ENCODE results near the gene NET1.

NET1 gene

DNA sequence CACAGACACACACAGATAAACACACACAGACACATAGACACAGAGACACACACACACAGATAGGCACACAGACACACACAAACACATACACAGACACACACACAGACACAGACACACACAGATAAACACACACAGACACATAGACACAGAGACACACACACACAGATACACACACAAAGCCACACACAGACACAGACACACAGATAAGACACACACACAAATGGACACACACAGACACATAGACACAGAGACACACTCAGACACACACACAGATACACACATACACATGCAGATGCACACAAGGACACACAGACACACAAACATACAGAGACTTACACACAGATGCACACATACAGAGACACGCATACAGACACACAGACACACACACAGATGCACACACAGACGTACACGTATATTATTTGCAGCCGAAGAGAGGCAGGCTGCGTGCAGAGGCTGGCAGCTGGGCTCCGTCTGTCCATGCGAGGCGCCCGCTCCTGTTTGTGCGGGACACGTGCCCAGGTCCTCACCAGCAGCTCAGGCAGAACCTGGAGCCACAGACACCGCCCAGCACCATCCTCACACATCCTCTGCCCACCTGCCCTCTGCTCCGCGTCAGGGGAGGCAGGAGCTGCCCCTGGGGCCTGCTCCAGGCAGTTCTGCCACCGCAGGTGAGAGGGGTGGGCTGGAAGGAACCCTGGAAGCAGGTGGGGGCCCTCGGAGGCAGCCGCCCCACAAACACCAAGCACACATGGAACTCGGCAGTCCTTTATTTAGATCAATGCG is 85.8 kb downstream of the NET1 start:
- no peak for DNase-seq (ENCODE audit: low read depth in 1 of 2, low spot score in 1 of 2)

DNA sequence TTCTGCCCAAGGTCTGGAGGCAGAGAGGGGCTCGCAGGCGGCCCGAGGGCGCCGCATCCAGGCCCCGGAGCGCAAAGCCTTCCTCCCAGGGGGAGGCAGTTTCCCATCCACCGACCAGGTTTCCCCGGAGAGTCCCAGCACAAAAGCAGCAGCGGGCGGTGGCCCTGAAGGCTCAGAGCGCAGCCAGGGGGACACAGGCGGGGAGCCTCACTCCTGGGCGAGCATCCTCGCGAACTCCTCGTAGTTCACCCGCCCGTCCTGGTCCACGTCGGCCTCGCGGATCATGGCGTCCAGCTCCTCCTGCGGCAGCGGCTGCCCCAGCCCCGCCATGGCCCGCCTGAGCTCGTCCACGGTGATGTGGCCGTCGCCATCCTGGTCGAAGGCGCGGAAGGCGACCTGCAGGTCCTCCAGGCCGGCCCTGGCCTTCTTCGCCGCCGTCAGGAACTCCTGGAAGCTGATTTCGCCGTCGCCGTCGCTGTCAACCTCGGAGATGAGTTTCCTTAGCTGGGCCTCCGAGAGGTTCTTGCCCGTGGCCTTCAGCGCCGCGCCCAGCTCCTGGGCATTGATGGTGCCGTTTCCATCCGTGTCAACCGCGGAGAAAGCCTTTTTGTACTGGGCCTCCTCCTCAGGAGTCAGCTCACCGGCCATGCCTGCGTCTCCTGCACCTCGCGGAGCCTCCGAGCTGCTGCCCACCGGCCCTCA is 86.6 kb downstream of the NET1 start:
- DNase-seq (ENCODE audit: low read depth in 1 of 2, low spot score in 1 of 2) = no peak

DNA sequence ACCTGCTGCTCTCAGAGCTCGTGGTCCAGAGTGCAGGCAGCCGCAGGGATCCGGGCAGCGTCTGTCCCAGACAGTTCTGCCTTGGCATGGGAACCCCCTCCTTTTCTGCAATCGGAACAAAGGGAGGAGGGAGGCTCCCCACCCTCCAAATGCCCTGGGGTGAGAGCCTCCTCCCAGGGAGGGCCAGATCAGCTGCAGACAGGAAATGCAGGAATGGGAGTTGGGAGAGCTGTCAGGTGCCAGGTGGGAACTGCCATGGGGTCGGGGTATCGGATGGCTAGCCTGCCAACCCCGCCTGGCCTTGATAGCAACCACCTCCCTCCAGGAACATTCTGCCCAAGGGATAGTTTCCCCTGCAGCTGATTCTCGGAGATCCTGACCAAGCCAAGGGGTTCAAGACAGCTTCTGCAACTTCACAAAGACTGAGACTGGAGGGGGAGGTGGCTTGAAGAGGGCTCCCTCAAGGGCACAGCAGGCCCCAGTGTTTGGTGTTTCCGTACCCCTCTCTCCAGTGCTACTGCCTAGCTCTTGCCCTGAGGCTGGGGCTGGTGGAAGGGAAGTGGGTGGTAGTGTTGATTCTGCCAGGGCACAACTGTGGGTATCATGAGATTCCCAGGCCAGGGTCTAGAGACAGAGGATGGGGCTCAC is 87.3 kb downstream of the NET1 start, which contains the start of gene CALML5:
Gene CALML5 (minus strand): TSS at position 78 of the 648 bp plus-strand sequence. CDS start 132 bp downstream, outside the sequence.
- no peak for DNase-seq (ENCODE audit: low read depth in 1 of 2, low spot score in 1 of 2)

DNA sequence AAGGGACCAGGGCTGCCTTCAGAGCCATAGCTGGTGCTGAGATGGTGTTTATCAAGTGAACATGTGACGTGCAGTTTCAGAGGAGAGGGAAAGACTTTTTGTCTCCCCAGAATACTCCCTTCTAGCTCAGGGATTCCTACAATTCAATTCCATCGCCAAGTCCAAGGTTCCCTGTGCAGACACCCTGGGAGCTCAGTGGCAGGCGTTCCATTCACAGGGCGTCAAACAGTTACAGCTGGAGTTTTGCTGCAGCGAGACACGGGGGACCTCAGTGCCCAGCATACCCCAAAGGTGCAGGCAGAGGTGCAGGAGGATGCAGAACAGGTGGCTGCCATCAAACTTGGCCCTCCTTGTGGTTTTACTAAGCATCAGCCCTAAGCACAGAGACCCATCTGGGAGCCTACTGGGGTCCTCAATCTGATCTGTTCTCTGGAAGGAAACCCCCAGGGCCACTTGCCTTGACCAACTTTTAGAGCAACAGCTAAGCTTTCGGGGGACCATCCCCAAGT is 87.9 kb downstream of the NET1 start:
- DNase-seq (ENCODE audit: low read depth in 1 of 2, low spot score in 1 of 2) = no peak

DNA sequence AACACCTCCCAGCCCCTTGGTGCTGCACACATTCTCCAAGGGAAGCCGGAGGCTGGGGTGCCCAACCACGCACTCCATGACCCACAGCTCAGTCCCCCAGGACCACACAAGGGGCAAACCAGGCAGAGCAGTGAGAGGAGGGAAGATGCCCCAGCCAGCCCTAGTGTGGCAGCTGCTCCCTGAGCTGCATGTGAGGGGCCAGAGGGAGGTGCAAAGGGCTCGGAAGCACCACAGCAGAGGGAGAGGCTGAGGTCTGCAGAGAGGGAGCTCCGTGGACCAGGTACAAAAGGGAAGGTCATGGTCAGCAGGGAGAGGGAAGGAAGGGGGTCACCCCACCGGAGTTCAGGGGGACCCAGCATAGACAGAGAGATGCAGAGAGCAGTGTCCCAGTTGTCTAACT is 88.6 kb downstream of the NET1 start:
- no peak for DNase-seq (ENCODE audit: low read depth in 1 of 2, low spot score in 1 of 2)

DNA sequence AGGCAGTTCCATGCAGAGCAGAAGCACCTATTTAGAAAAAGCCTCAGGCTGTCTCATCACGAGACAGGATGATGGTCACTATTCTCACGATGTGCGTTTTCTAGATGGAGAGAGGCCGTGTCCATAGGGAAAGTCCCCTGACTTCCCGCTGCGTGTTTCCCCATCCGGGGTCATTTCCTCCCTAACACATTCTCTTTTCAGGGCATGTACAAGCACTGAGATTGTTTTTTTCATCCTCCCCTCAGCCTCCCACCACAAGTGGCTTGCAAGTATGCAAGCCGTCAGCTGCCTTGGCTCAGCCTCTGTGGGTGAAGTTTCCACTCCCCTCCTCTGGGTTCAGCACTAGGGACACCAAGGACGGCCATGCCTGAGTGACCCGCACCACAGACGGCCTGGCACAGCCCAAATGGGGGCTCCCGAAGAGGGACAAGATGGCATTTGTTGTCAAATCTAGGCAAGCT is 89.7 kb downstream of the NET1 start:
- no peak for DNase-seq (ENCODE audit: low read depth in 1 of 2, low spot score in 1 of 2)

DNA sequence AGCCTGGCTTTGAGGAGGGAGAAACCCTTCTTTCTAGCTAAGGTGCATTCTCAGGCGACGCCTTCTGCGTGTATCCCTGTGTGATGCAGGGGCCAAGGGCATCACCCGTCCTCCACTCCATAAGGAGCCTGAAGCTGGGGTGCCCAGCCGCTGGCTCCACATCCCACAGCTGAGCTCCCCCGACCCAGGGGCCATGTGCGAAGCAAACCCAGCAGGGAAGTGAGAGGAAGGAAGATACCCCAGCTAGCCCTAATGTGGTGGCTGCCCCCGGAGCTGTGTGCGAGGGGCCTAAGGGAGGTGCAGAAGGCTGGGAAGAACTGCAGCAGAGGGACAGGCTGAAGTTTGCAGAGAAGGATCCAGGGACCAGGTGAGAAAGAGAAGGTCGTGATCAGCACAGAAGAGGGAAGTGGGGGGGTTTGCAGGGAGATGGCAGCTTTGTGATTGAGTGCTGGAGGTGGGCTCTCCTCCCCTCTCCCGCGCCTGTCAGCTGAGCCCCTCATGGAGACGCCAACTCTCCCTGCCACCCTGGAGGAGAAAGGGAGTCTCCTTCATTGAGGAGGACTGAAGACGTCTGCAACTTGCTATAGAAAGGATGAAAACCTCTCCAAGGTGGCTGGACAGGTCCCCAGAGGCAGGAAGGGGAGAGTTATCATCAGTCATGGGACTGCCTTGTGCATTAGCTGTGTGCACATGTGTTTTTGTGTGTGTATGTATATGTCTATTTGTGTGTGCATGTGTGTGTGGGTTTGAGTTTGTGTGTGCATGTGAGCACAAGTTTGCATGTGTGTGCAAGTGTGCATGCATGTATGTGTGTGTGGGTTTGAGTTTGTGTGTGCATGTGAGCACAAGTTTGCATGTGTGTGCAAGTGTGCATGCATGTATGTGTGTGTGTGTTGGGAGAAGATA is 90.5 kb downstream of the NET1 start:
- no peak for DNase-seq (ENCODE audit: low read depth in 1 of 2, low spot score in 1 of 2)

DNA sequence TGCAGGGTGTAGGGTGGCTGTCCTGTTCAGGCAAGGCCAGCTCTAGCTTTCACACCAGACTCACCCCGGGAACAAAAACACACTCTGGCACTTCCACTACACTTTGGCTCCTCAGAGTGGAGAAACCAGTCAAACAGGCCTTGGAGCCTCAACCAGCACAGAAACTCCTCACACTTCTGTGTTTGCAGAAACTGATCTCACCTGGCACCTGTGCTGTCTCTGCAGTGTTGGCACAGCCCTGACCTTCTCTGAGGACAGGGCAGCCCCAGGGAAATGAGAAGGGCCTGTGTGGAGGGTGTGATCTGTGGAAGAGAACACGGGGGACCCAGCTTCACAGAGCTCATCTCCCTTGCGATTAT is 91.1 kb downstream of the NET1 start:
- no peak for DNase-seq (ENCODE audit: low read depth in 1 of 2, low spot score in 1 of 2)

DNA sequence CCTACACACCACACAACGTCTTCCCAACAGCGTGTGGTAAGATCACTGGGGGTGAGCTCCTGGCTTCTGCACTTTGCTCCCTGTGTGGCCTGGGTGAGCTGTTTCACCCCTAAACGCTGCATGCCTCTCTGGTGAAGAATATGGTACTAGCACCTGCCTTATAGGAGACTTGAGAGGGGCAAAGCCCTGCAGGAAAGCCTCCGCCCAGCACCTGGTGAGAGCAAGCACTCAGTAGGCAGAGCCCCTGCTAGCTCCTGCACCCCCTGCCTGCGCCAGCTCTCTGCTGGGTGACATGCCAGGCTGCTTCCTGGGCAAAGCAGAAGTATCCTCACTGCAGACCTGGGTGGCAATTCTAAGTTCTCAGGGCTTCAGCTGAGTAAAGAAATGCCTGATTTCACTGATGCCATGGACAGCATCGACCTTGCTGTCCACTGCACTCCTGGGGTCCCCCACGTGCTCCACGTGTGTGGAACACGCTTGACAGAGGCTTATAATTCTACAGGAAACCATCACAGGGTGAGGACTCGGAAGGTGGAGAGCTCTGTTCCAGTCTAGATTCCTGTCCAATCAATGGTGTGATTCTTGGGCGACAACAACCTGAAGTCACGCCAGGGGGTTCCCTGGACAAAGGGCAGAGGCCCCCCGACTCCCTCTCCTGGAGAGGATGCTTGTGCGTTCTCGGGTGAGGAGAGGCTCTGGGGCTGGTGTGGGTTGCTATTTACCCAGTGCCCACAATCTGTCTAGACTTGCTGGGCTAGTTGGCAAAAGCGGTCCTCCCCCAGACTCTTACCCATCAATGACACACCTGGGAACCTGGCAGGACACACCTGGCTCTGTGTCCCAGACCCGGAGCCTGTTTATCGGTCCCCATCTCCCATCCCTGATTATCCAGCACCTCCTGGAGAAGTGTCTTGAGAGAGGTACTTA is 92.1 kb downstream of the NET1 start:
- no peak for DNase-seq (ENCODE audit: low read depth in 1 of 2, low spot score in 1 of 2)

DNA sequence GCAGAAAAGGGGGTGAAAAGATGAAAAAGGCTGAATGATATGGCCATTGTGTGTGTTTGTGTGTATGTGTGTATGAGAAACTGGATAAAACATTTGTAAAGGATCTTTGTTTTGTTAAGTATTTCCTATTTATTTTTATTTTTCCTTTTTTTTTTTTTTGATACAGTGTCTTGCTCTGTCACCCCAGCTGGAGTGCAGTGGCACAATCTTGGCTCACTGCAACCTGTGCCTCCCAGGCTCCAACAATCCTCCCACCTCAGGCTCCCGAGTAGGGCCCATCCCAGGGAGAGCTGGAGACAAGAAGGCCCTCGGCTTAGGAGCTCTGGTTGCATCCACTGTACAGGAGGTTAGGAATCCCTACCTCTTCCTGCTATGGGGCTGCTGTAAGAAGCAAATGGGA is 93.9 kb downstream of the NET1 start:
- no peak for DNase-seq (ENCODE audit: low read depth in 1 of 2, low spot score in 1 of 2)

DNA sequence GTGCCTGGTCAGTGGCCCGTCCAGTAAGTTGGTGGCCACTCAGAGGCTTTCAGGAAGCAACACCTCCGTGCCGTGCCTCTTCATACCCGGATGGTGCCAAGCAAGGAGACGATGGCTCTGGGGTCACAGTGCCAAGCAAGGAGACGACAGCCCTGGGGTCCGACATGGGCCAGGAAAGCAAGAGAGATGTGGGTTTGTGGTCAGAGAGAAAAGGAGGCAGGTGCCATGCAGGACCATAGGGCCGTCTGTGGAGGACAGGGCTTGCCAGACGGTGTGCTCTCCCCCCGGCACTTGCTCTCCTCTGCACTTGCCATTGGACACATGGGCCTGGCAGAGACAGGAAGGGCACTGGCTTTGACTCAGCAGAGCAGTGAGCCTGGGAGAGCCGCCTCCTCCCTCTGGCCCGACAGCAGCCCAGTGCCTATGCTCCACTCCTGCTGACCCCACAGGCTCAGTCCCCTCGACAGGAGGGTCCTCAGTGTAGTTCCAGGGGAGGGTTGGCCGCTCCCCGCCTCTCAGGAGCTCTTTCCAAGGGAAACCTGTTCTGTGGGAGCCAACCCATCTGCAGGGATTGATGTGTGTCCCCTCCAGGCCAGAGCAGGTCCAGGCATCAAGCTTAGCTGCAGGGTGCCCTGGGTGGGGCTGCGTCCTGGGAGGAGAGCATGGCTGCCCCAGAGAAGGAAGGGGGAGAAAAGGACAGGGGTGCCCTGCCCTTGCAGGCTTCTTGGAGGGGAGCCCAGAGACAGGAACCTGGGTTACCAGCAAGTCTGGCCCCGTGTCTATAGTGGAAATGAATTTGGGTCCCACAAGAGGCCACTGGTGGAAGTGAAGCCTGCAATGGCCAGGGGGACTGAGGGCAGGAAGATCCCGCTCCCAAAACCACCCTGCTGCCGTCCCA is 94.6 kb downstream of the NET1 start:
- no peak for DNase-seq (ENCODE audit: low read depth in 1 of 2, low spot score in 1 of 2)

DNA sequence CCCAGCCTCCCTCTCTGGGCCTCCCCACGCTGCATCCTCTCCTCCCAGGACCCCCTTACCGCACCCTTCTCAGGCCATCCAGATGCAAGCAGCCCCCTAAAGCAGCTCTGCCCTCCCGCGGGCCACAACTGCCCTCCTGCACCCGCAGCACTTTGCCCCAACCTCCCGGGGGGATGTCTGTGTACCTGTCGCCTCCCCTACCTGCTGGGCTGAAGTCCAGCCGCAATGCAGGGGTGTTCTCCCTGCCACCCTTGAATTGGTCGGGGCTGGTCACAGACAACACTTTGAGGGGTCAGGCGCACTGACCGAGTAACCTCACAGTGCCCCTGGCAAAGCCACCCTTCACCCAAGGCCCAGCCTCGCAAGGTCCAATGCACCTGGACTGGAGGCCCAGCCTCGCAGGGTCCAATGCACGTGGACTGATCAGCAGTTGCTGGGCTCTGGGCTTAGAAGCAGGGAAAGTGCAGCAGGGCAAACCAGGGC is 95.3 kb downstream of the NET1 start:
- no peak for DNase-seq (ENCODE audit: low read depth in 1 of 2, low spot score in 1 of 2)

DNA sequence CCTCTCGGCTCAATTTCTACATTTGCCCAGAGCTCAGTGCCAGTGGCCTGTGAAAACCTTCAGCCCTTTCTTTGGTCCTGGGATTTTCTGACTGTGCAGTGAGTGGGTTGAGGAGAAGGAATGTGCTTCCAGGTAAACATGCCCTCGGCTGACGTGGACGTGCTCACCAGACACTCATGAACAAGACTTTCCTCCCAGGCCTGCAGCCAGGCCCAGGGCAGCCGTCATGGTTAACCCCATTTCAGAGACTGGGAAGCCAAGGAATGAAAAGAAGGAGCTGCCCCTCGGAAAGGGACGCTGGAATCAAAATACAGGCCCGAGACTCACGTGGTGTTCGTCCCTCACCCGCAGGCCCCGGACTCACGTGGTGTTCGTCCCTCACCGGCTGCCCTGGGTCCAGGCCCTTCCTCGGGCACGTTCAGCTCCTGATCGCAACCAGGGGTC is 95.8 kb downstream of the NET1 start:
- DNase-seq (ENCODE audit: low read depth in 1 of 2, low spot score in 1 of 2) = no peak
